Glutamatergic neuron (in vitro differentiated cells): ENCODE results near the gene GRIP1. TPM values are rescaled to one million over a fixed set of nuclear protein-coding genes. Genes with fewer than 3 reads are reported as not detected.
A peak's percentile ranks its signal among the peaks of the same experiment; 100 is the strongest.
"Not testable (repeated sequence)": the region's sequence is repeated elsewhere in the genome, so short reads cannot be mapped to it uniquely, and the experiment has no call there.

ENCODE experiments used
- DNase-seq: peaks from one replicate; pipeline ENCODE4 v3.0.0; 2022
- H3K27ac Mint-ChIP-seq: one replicate; pipeline ENCODE4 v1.8.0; 2020; ENCODE audit warnings: mild to moderate bottlenecking, mixed read lengths, inconsistent platforms; ENCODE audit not compliant: unreplicated experiment
- H3K27me3 Mint-ChIP-seq: one replicate; pipeline ENCODE4 v1.8.0; 2020; ENCODE audit warnings: mild to moderate bottlenecking, moderate library complexity, mixed read lengths, inconsistent platforms; ENCODE audit not compliant: unreplicated experiment
- H3K36me3 Mint-ChIP-seq: one replicate; pipeline ENCODE4 v1.8.0; 2020; ENCODE audit warnings: mild to moderate bottlenecking, mixed read lengths, inconsistent platforms; ENCODE audit not compliant: unreplicated experiment
- H3K4me1 Mint-ChIP-seq: one replicate; pipeline ENCODE4 v1.8.0; 2020; ENCODE audit warnings: mild to moderate bottlenecking, low read depth, mixed read lengths, inconsistent platforms; ENCODE audit not compliant: unreplicated experiment
- H3K4me3 Mint-ChIP-seq: one replicate; pipeline ENCODE4 v1.8.0; 2020; ENCODE audit warnings: mild to moderate bottlenecking, mixed read lengths, inconsistent platforms; ENCODE audit not compliant: unreplicated experiment
- H3K9me3 Mint-ChIP-seq: one replicate; pipeline ENCODE4 v1.8.0; 2020; ENCODE audit warnings: mild to moderate bottlenecking, moderate library complexity, mixed read lengths, inconsistent platforms; ENCODE audit not compliant: unreplicated experiment
- total RNA-seq: library from RNA; stranded (reverse); fragmentation: NEBNext Ultra II Directional; extraction: Animal tissue kit (Norgen Biotek cat#: 25700); gene quantifications from one replicate; pipeline ENCODE4 v1.2.1, GENCODE V29; 2021; ENCODE audit not compliant: unreplicated experiment
- TF ChIP-seq, protein P1 (sequence below): fragments of 200-600 bp; sonication (generic); IDR thresholded peaks from one replicate; pipeline ENCODE4 v1.5.0; 2021; ENCODE audit not compliant: partially characterized antibody, unreplicated experiment

GRIP1 gene
- total RNA-seq, 1 donor from 2014 or later: 67.1 TPM

DNA sequence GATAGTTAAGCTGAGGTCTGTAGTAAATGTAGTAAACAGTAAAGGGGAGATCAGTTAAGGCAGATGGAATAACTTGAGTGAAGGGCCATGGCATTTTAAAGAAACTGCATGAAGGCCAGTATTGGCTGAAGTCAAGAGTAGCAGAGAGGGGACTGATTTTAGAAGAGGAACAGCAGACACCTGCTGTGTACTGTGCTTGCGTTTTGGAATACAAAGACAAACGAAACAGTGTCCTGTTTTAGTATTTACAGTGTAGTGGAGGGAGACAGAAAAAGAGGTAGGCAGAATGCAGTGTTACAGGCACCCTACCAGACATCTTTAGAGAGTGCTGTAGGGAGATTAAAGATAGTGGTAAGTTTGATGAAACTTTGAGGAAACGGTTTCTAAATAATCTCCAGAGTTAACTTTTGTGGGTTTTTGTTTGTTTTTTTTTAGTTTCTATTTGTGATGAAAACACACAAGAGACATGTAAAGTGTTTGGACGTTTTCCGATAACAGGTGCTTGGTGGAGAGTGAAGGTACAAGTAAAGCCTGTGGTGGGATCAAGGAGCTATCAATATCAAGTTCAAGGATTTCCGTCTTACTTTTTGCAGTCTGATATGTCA, 374.5 kb downstream of the GRIP1 start:
- Mint-ChIP-seq H3K36me3 (no peaks in the 10 kb centered on the region), H3K4me1 (peaks cover 10% of the 10 kb centered on the region), H3K27me3 (peaks cover 2% of the 10 kb centered on the region), H3K27ac (no peak overlapping the region), H3K4me3 (no peak overlapping the region), H3K9me3 (peaks cover 1% of the 10 kb centered on the region)
- no peak for DNase-seq
- TF ChIP-seq, protein P1, sequence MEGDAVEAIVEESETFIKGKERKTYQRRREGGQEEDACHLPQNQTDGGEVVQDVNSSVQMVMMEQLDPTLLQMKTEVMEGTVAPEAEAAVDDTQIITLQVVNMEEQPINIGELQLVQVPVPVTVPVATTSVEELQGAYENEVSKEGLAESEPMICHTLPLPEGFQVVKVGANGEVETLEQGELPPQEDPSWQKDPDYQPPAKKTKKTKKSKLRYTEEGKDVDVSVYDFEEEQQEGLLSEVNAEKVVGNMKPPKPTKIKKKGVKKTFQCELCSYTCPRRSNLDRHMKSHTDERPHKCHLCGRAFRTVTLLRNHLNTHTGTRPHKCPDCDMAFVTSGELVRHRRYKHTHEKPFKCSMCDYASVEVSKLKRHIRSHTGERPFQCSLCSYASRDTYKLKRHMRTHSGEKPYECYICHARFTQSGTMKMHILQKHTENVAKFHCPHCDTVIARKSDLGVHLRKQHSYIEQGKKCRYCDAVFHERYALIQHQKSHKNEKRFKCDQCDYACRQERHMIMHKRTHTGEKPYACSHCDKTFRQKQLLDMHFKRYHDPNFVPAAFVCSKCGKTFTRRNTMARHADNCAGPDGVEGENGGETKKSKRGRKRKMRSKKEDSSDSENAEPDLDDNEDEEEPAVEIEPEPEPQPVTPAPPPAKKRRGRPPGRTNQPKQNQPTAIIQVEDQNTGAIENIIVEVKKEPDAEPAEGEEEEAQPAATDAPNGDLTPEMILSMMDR: no peak

DNA sequence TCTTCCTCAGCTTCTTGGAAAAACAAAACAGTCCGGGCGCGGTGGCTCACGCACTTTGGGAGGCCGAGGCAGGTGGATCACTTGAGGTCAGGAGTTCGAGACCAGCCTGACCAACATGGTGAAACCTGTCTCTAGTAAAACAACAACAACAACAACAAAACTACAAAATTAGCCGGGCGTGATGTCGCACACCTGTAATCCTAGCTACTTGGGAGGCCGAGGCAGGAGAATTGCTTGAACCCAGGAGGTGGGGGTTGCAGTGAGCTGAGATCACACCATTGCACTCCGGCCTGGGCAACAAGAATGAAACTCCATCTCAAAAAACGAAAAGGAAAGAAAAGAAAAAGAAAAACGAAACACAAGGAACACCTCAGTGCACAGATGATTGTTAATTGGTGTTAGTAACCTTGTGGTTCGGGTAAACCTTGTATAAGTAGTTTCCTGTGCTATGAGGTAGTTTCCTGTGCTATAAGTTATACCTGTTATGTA, 375.5 kb downstream of the GRIP1 start:
- DNase-seq, H3K4me1 Mint-ChIP-seq, H3K27ac Mint-ChIP-seq, H3K9me3 Mint-ChIP-seq, H3K27me3 Mint-ChIP-seq, H3K36me3 Mint-ChIP-seq: not testable (repeated sequence)
- peak overlapping the region; percentile 99 for H3K4me3 Mint-ChIP-seq

DNA sequence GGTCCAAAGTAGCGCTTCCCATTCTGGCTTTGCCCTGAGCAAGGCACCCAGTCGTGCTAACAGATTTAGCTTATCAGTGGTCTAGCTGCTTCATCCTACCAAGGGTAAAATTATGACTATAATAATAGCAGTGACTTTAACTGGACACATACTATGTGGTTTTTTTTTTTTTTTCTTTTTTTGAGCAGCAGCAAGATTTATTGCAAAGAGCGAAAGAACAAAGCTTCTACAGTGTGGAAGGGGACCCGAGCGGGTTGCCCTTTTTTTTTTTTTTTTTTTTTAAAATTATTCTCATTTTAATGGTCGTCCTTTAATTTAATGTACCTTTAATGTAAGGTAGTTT, 376.1 kb downstream of the GRIP1 start:
- Mint-ChIP-seq H3K27me3 (peaks cover 2% of the 10 kb centered on the region), H3K4me3 (peak overlapping the region; percentile 99), H3K27ac (peak overlapping the region; percentile 87), H3K4me1 (peaks cover 10% of the 10 kb centered on the region), H3K9me3 (peaks cover 1% of the 10 kb centered on the region), H3K36me3 (no peaks in the 10 kb centered on the region)
- no peak for DNase-seq
- TF ChIP-seq, protein P1: no peak

DNA sequence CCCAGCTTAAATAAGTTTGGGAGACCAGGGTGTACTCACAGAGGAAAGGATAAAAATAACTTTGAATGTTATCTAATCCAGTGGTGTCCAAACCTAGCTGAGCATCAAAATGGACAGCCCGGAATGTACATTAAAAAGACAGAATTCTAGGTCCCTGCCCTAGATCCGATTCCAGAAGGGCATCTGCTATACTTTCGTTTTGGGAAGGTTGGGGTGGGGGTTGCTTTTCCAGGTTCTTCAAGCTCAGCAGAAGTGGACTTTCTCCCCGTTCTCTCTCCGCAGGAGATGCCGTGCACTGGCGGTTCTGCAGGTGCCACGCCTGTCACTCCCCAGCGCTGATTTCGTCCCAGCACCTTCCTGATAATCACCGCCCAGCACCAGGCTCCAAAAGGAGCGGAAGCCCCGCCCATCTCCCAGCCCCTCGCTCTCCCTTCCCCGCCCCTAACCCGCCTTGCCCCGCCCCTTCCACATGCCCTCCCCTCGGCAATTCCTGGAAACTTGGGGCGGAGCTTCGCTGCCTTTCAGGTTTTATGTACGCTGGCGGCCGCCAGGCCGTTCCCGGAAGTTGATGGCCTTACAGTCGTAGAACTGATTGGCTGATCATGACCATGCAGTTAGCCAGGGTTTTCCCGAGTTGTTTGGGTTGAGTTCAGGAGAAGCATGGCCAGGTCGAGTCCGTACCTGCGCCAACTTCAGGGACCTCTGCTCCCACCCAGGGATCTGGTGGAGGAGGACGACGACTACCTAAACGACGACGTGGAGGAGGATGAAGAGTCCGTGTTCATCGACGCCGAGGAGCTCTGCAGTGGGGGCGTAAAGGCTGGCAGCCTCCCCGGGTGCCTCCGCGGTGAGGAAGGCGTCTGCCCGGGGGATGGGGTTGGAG, 376.7 kb downstream of the GRIP1 start, which contains the start of gene HELB:
Gene HELB (plus strand): TSS at position 550 of the 883 bp plus-strand sequence. CDS start 111 bp downstream, at position 661.
- Mint-ChIP-seq H3K9me3 (peaks cover 1% of the 10 kb centered on the region), H3K4me1 (peaks cover 10% of the 10 kb centered on the region), H3K27me3 (peaks cover 2% of the 10 kb centered on the region), H3K27ac (peak within 1 kb of the TSS; percentile 87), H3K36me3 (no peaks in the 10 kb centered on the region), H3K4me3 (peak within 1 kb of the TSS; percentile 99)
- peak; percentile 98 for DNase-seq
- TF ChIP-seq, protein P1: no peak

DNA sequence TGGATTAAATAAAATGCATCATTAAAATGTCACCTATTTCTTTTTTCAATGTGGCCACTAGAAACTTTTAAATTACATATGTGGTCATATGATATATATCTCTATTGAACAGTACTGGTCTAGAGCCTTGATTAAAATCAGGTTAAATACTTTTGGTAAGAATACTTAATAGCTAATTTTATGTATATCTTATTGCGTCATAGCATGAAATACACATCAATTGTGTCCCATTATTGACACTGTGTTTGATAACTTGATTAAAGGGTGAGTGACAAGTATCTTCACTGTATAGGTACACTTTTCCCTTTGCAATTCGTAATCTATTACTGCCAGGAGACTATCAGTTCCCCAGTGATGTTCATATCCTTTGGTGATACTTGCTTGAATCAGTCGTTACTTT, 381.0 kb downstream of the GRIP1 start:
- Mint-ChIP-seq H3K27ac (no peak overlapping the region), H3K27me3 (peaks cover 2% of the 10 kb centered on the region), H3K4me1 (peaks cover 1% of the 10 kb centered on the region), H3K36me3 (no peaks in the 10 kb centered on the region), H3K4me3 (no peak overlapping the region), H3K9me3 (peaks cover 1% of the 10 kb centered on the region)
- no peak for DNase-seq
- TF ChIP-seq, protein P1: no peak
